Esophagus muscularis mucosa (tissue), 4 donors: ENCODE data around the gene CT45A3. TPM values are rescaled to one million over a fixed set of nuclear protein-coding genes. Genes with fewer than 3 reads are reported as not detected.
"Not testable (repeated sequence)": the region's sequence is repeated elsewhere in the genome, so short reads cannot be mapped to it uniquely, and the experiment has no call there.

ENCODE experiments used
- DNase-seq: peaks from one replicate; pipeline ENCODE4 v3.0.0-alpha.2; 2017; ENCODE audit errors: extremely low spot score
- H3K27ac ChIP-seq, 4 donors: fragments of 200-600 bp; sonication (generic); replicated peaks in 1 of 4; 1 replicate in 3 of 4; 2 replicates in 1 of 4; pipeline ENCODE4 v1.5.1; 2016 to 2019; ENCODE audit warnings: mild to moderate bottlenecking in 1 of 4
- H3K27me3 ChIP-seq, 4 donors: fragments of 200-600 bp; sonication (generic); one replicate each; pipeline versions ENCODE4 v1.5.1 to v1.6.0; 2016 to 2019
- H3K36me3 ChIP-seq, 4 donors: fragments of 200-600 bp; sonication (generic); one replicate each; pipeline ENCODE4 v1.5.1; 2016 to 2019
- H3K4me1 ChIP-seq, 4 donors: fragments of 200-600 bp; sonication (generic); one replicate each; pipeline ENCODE4 v1.5.1; 2016 to 2019
- H3K4me3 ChIP-seq, 4 donors: fragments of 200-600 bp; sonication (generic); 1 replicate in 2 of 4; 2 replicates in 2 of 4; pipeline ENCODE4 v1.5.1; 2016 to 2019; ENCODE audit warnings: mild to moderate bottlenecking in 4 of 4, moderate library complexity in 1 of 4
- H3K9me3 ChIP-seq, 4 donors: fragments of 200-600 bp; sonication (generic); 1 replicate in 3 of 4; 2 replicates in 1 of 4; pipeline ENCODE4 v1.5.1; 2016 to 2019
- EP300 ChIP-seq: sonication (generic); formaldehyde crosslinking; IDR thresholded peaks from one replicate; pipeline ENCODE4 v1.6.1; 2017; ENCODE audit warnings: antibody characterized with exemption
- POLR2A ChIP-seq: fragments of 450-650 bp; IDR thresholded peaks from one replicate; pipeline ENCODE4 v1.6.1; 2017; ENCODE audit warnings: antibody characterized with exemption, moderate library complexity, mild to moderate bottlenecking, low read depth
- POLR2AphosphoS5 ChIP-seq, 2 donors: sonication (generic); formaldehyde crosslinking; IDR thresholded peaks; one replicate each; pipeline ENCODE4 v1.6.1; 2017; ENCODE audit warnings: antibody characterized with exemption in 2 of 2
- WGBS: methylation state at CpG from one replicate; pipeline ENCODE4 v1.1.5; 2018; 5-methylcytosine and 5-hydroxymethylcytosine counted together
- intact Hi-C: fragments of 100-400 bp; cut with DNase I; formaldehyde crosslinking; loops from one replicate; pipeline ENCODE4 v1.15.1; 2023
- small RNA-seq, 3 donors: library from RNA; depleted of rRNA; stranded (forward); fragments of <200 nt; gene quantifications; one replicate each; pipeline ENCODE3, GENCODE V24; 2016
- total RNA-seq, 4 donors: library from RNA; depleted of rRNA; stranded (reverse); fragments of >200 nt; gene quantifications; one replicate each; pipeline versions ENCODE4 v1.1.0 to v1.2.1, GENCODE V29; 2016
- TF ChIP-seq, protein P1 (sequence below), 3 experiments: fragments of 200-600 bp in 2 of 3; fragments of 450-650 bp in 1 of 3; sonication (generic) in 2 of 3; IDR thresholded peaks; one replicate each; pipeline ENCODE4 v1.5.1; 2017 to 2019; ENCODE audit warnings: antibody characterized with exemption in 3 of 3, mild to moderate bottlenecking in 2 of 3, moderate library complexity in 1 of 3

CT45A3 gene
- total RNA-seq, 4 donors from 2014 or later: not detected

DNA sequence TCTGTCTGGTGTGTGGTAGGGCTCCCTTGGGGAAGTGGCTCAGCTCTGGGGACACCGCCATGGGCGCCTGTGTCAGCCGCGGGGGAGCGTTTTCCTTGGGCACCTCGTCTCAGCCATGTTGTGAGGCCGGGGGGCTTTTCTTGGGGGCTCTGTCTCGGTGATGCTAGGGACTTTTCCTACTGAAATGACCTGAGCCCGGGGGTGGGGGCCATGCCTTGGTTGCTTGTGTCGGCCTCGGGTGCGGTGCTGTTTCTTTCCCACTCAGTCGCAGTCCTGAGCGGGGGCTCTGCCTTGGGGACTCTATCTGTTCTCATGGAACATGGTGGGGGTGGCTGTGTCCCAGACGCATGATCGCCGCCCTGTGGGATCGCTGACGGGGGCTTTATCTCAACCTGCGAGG lies 54.2 kb downstream of the CT45A3 start:
- Histone ChIP-seq H3K27me3 (no peaks in the 10 kb centered on the region), H3K27ac (no peak overlapping the region), H3K36me3 (no peaks in the 10 kb centered on the region), H3K9me3 (no peaks in the 10 kb centered on the region), H3K4me3 (no peak overlapping the region), H3K4me1 (no peaks in the 10 kb centered on the region)
- WGBS: 90% methylated on average over 17 of the region's 20 CpGs
- no peak for TF ChIP-seq POLR2AphosphoS5 (IDR thresholded peaks at IDR 0.05)
- TF ChIP-seq POLR2A: no peak
- TF ChIP-seq EP300: no peak
- TF ChIP-seq, protein P1, sequence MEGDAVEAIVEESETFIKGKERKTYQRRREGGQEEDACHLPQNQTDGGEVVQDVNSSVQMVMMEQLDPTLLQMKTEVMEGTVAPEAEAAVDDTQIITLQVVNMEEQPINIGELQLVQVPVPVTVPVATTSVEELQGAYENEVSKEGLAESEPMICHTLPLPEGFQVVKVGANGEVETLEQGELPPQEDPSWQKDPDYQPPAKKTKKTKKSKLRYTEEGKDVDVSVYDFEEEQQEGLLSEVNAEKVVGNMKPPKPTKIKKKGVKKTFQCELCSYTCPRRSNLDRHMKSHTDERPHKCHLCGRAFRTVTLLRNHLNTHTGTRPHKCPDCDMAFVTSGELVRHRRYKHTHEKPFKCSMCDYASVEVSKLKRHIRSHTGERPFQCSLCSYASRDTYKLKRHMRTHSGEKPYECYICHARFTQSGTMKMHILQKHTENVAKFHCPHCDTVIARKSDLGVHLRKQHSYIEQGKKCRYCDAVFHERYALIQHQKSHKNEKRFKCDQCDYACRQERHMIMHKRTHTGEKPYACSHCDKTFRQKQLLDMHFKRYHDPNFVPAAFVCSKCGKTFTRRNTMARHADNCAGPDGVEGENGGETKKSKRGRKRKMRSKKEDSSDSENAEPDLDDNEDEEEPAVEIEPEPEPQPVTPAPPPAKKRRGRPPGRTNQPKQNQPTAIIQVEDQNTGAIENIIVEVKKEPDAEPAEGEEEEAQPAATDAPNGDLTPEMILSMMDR (IDR thresholded peaks at IDR 0.05): no peak
- intact Hi-C loops: no loop called here
- no peak for DNase-seq

DNA sequence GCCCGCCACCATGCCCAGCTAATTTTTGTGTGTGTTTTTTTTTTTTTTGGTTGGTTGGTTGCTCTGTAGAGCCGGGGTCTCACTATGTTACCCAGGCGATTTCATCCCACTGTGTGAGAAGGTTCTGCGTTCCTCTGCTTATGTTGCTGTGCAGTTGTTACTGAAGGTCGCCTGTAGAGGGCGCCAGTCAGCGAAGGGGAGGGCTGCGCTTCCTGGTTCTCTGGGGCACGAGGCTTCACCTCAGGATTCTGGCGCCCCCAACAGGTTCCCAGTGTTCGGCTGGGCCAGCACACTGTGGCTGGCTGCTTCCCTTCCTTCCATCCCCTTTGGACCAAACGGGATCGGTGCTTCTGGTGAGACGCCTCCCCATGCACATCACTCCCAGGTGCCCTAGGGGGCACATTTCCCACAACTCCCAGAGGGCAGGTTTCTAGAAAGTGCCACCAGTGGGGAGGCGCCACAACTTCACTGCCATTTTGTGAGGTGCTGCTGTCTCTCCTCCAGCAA lies 54.8 kb downstream of the CT45A3 start, which contains the start of gene CT45A1:
TSS of gene CT45A1 (plus strand) at position 457 of the 507 bp plus-strand sequence. CDS start 5,302 bp downstream, outside the sequence.
- 71% methylated on average over 6 of the region's 15 CpGs for WGBS
- not testable (repeated sequence) for DNase-seq, H3K4me1 ChIP-seq

More for the DNA sequence above, 54.8 kb downstream of the CT45A3 start, which contains the start of gene CT45A1:
- H3K36me3 ChIP-seq, H3K9me3 ChIP-seq, H3K27ac ChIP-seq, H3K27me3 ChIP-seq, H3K4me3 ChIP-seq, intact Hi-C loops: not testable (repeated sequence)

Small RNA genes within 50 kb of the gene (small RNA-seq; reads per million reads assigned to genes)
- gene AC240442.1: 0 reads per million in 3 donors

Other genes starting within 250 kb of the CT45A3 start
- 1 to 10 TPM; 6.3 to 8.3 (median 7.2) TPM for gene INTS6L, start 247.5 kb downstream of the CT45A3 start, total RNA-seq
- not detected for gene CT45A1, start 54.6 kb downstream of the CT45A3 start, total RNA-seq
- not detected for gene CT45A5, start 17.3 kb upstream of the CT45A3 start, total RNA-seq
- not detected for gene CT45A6, start 34.6 kb upstream of the CT45A3 start, total RNA-seq
- not detected for gene CT45A2, start 51.8 kb upstream of the CT45A3 start, total RNA-seq
- not detected for gene CT45A7, start 69.1 kb upstream of the CT45A3 start, total RNA-seq
- gene CT45A8, start 86.3 kb upstream of the CT45A3 start, total RNA-seq: not detected
- gene CT45A9, start 103.6 kb upstream of the CT45A3 start, total RNA-seq: not detected
- not detected for gene CT45A10, start 125.3 kb upstream of the CT45A3 start, total RNA-seq
- not detected for gene SAGE1, start 125.5 kb upstream of the CT45A3 start, total RNA-seq
- gene MMGT1, start 205.8 kb upstream of the CT45A3 start, total RNA-seq: 10 to 100 TPM; 29.0 to 37.8 (median 35.3) TPM
- gene SLC9A6, start 217.2 kb upstream of the CT45A3 start, total RNA-seq: 10 to 100 TPM; 12.9 to 17.4 (median 13.7) TPM